GM21825 (cell line): ENCODE data around the gene PRPSAP2.
"Not testable (repeated sequence)": the region's sequence is repeated elsewhere in the genome, so short reads cannot be mapped to it uniquely, and the experiment has no call there.

ENCODE experiments used
- ATAC-seq: cut with Tn5 transposase; IDR thresholded peaks from one replicate; pipeline ENCODE4 v1.9.1; 2021; ENCODE audit warnings: mild to moderate bottlenecking, moderate library complexity; ENCODE audit not compliant: unreplicated experiment

The PRPSAP2 gene

DNA sequence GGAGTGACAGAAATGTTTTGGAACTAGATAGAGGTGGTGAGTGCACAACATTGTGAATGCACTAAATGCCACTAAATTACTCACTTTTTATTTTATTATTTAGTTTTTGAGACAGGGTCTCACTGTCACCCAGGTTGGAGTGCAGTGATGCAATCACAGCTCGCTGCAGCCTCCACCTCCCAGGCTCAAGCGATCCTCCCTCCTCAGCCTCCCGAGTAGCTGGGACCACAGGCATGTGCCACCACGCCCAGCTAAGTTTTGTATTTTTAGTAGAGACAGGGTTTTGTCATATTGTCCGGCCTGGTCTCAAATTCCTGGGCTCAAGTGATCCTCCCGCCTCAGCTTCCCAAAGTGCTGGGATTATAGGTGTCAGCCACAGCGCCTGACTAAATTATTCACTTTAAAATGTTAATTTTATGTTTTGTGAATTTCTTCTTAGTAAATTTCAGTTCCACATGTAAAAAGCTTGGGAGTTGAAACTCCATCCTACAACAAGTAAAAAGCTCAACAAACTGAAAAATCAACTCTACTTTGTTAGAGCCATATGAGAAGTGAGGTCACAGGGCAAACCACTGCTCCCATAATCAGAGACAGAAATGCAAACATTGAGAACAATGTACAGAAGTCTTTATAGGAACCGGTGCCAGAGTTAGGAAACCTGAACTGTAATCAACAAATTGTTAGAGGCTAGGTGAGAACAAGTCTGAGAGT, 80.2 kb downstream of the PRPSAP2 start:
- ATAC-seq, result no peak

DNA sequence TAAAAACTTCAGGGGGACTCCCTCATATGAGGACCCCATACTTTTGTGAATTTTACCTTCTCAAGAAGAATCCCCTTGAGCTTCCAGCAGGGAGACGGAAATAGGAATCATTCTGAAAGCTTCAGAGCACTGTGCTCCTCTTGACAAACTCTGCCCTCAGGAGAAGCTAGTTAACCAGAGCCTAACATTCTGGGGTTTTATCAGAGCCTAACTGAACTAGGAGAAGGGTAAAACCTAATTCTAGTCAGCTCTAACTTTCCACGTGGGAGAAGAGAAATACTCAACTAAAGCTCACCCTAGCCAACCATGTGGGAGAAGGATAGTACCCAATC, 80.7 kb downstream of the PRPSAP2 start:
- ATAC-seq, result no peak

DNA sequence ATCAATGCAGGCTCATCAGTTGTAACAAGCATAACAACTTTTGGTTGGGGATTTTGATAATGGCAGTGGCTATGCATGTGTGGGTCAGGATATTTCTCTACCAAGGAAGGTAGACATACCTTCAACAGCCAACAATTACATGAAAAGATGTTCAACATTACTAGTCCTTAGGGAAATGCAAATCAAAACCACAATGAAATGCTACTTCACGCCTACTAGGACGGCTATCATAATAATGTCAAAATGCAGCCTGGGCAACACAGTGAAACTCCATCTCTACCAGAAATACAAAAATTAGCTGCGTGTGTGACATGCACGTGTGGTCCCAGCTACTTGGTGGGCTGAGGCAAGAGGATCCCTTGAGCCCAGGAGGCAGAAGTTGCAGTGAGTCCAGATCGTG, 86.7 kb downstream of the PRPSAP2 start:
- ATAC-seq, result no peak

DNA sequence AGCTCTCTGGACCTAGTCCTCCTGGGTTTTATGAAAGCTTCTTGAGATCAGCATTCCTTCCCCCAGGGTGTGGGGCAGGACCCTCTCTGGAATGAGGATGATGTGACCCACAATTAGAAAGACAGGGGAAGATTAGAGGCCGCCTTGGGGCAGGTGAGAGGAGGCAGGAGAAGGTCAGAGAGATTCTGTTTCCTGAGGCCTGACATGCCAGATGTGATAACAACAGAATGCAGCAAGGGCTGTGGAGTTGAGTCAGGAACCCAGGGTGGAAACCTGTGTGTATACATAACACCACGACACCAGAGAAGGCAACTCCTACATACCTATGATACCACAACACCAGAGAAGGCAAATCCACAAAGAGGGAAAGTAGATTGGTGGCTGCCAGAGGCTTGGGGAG, 88.6 kb downstream of the PRPSAP2 start:
- no peak for ATAC-seq

DNA sequence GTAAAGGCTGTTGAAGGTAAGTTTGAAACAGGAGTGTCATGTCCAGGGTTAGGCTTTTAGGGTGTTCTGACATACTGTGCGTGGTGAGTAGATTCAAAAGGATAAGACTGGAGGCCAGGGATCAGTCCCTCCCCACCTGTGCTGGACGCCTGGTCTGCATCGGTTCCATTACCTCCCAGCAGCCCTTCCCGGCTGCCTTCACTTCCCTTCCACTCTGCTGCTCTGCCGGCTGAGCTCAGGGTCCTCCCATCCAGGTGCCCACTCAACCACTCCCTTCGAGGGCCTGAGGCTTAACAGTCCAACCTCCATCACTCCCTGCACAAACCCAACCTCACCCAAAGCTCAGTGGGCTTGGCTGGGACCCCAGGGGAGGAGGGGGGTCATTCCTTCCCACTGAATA, 89.9 kb downstream of the PRPSAP2 start:
- ATAC-seq, result no peak

DNA sequence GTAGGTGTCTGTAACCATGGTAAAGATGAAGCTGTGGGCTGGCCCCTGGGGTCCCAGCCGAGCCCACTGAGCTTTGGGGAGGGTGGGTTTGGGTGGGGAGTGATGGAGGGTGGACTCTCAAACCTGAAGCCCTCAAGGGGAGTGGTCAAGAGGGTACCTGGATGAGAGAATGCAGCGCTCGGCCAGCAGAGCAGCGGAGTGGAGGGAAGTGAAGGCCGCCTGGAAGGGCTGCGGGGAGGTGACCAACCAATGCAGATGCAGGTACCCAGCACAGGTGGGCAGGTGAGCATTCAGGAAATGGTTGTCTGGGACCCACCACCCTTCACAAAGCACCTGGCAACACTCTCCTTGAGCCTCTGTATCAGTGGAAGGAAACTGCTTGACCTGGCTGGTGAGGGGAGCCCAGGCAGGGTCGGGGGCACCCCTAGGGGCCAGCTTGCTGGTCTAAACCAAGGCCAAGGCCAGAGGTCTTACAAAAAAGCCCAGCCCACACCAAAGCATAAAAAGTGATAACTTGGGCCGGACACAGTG, 90.6 kb downstream of the PRPSAP2 start:
- no peak for ATAC-seq

DNA sequence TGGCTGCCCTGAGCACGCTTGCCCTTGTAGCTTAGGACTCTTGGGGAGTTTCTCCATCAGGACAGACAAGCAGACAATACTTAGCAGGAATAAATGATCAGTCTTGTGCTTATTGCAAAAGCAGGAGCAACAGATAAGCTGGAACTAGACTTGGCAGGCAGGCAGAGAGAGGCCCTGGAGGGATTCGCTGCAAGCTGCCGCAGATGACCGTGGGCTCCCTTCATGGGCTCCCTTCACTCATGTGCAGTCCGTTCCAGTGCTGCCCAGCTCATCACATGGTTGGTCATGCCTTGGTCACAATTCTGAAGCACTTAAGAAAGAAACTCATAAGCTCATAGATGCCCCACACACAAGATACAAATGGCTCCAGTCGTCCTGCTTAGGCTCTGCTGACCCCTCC, 91.6 kb downstream of the PRPSAP2 start:
- no peak for ATAC-seq

DNA sequence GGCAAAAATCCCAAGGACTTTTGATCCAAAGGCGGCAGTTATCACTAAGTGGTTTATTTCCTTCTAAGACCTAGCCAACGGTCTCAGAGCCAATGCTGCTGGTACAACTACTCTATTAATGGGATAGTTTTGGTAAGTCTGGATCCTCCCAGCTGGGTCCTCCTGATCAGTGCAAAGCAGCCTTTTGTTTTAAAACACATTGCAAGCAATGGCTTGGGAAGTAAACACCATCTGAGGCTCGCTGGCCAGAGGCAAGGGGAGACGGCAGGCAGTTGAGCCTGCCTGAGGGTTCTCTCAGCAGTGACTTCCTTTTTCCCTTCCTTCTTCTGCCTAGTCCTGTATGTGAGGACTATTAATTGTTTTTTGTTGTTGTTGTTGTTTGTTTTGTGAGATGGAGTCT, 92.4 kb downstream of the PRPSAP2 start:
- no peak for ATAC-seq

DNA sequence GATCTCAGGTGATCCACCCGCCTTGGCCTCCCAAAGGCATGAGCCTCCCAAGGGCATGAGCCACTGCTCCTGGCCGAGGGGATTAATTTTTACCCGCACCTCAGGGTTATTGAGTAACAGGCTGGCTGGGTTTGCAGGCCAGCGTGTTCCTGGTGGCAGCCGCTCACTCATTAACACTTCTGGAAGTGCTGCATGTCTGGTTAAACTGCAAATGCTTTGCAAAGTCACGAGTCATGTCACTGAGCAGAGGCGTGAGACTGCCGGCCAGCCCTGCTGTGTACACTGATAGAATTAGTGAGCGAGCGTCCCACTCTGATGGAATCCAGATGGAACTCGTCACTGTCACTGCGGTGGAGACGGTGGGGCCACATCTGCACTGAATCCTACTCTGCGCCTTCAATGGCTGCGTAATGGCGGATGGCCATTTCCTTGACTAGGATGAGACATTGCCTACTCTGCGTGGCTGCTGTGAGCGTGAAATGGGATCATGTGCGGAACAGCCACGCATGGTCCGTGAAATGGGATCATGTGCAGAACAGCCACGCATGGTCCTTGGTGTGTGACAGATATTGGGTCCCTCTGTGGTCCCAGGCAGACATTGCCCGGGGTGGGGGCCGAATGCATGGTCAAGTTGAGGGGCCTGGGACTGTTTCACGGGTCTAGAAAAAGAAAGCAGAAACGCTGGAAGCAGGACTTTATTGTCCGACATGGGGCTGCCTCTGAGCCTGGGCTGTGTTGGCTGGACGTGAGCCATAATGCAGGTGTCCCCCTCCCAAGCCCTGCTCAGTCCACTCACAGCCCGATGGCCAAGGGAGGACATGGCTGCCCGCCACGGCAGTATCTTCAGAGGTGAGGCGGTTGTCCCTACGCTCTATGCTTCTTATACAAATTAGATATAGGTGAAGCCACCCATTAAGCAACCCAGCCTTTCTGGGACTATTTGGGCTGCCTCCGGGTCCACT, 93.3 kb downstream of the PRPSAP2 start:
- no peak for ATAC-seq

DNA sequence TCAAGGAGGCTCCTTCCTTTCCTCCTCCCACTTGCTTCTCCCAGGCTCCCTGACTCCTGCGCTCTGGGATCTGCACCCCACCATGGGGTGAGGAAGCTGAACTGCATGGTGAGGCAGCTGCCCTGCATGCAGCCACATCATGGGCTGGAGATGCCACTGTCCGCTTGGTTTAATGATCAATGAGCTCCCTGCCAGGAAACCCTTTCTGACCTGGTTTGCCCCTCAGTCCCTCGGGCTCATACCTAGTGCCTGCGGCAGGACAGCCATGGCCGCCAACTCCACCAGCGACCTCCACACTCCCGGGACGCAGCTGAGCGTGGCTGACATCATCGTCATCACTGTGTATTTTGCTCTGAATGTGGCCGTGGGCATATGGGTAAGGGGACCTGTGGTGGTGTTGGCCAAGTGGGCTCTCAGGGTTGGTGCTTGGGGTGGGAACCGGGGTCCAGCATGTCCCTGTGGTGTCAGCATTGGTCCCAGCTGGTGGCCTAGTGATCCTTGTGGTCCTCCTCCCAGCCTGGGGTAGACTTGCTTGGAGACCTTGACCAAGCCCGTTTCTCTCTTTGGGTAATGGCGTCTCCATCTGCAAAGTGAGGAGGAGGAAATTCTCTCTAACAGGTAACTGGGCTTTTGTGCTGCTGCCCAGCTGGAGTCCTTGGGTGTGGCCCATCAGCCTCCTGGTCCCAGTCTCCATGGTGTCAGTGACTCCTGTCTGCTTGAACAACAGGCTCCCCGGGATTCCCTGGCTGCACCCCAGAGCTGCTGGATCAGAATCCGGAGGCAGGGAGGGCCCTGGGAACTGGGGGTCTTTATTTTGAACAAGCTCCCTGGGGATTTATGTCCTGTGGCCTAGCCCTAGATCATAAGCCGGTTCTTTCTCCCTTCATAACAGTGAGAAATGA, 94.3 kb downstream of the PRPSAP2 start, which contains the start of gene SLC5A10:
TSS of gene SLC5A10 (plus strand) at position 225 of the 902 bp plus-strand sequence. CDS start at position 266, 41 bp downstream.
- ATAC-seq, result no peak

DNA sequence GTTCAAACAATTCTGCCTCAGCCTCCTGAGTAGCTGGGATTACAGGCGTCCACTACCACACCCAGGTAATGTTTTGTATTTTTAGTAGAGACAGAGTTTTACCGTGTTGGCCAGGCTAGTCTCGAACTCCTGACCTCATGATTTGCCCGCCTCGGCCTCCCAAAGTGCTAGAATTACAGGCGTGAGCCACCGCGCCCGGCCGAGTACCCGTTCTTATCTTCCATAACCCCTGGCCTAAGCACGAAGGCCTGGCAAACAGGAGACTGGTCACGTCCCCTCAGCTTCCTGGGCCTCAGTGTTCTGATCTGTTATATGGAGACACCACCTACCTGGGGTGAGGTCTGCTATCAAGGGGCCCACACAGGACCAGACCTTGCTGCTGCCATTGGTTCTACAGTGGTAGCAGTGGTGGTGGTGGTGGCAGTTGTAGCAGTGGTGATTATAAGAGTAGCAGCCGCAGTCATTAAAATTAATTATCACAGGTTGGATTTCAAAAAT, 95.3 kb downstream of the PRPSAP2 start:
- ATAC-seq, result no peak

DNA sequence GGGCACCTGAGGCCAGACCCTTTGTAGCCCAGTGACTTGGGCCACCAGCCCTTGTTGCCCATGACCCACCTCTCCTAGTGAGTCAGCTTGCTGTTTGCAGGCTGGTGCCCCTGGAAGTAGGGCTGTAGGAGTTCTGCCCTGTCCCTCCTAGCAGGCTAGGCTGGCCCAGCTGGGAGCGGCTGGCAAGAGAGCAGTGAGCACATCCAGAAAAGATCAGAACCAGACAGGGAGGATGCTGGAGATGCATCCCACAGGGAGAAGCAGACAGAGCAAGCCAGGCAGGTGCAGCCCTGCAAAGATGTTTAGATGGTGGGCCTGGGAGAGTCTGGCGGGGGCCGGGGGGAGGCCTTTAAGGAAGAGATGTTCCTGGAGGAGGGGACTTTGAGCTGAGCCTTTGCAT, 96.4 kb downstream of the PRPSAP2 start:
- no peak for ATAC-seq

DNA sequence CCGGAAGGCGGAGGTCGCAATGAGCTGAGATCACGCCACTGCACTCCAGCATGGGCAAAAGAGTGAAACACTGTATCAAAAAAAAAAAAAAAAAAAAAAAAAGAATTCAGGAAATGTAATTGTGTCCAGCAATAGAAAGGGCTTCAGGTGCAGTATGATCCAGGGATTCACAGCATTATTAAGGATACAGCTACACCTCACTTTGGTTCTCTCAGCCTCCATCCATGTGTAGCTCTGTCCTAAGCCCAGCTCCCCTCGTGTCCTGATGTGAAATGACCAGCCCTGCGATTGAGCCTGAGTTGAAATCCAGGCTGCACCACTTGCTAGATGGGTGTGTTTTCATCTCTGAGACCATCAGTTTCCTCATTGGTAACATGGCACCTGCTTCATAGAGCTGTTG, 97.1 kb downstream of the PRPSAP2 start:
- ATAC-seq, result no peak

DNA sequence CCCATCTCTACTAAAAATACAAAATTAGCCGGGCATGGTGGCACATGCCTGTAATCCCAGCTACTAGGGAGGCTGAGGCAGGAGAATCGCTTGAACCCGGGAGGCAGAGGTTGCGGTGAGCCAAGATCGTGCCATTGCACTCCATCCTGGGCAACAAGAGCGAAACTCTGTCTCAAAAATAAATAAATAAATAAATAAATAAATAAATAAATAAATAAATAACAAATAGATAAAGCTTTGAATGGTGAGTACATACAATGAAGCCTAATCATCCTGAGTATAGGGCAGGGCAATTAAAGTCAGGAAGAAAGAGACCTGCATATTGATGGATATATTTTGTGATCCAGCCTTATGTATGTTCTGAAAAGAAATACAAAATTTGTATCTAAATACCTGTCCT, 98.1 kb downstream of the PRPSAP2 start:
- not testable (repeated sequence) for ATAC-seq

DNA sequence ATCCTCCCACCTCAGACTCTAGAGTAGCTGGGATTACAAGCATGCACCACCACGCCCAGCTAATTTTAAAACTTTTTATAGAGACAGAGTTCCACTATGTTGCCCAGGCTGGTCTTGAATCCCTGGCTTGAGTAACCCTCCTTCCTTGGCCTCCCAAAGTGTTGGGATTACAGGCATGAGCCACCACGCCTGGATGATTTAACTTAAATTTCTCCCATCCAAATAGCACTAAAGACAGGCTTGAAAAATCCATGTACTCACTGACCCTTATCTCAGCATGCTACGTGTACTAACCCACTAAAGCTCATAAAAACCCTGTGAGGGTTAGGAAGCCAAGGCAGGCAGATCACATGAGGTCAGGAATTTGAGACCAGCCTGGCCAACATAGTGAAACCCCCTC, 98.7 kb downstream of the PRPSAP2 start:
- no peak for ATAC-seq

DNA sequence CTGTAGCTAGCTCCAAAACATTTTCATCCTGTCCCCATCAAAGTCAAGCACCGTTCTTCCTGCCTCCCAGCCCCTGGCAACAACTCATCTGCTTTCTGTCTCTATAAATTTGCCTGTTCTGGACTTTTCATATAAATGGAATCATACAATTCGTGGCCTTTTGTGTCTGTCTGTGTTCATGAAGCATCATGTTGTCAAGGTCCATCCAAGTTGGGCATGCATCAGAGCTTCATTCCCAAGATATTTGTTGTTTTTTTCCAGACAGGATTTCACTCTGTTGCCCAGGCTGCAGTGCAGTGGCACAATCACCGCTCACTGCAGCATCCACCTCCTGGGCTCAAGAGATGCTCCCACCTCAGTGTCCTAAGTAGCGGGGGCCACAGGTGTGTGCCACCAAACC, 99.9 kb downstream of the PRPSAP2 start:
- no peak for ATAC-seq

DNA sequence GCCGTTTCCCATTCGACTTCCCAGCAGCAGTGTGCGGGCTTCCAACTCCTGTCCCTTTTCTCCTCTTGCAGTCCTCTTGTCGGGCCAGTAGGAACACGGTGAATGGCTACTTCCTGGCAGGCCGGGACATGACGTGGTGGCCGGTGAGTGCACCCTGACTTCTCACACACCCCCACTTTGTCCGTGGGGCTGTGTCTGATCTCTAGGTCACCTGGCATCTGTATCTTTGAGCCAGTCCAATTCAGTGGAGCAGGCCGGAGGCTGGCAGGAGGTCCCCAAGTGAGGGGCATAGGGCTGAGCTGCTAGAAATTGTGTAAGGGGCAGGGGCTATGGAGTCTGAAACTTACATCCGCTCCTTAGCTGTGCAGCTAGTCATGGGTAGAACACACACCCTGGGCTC, 100.7 kb downstream of the PRPSAP2 start:
- no peak for ATAC-seq

DNA sequence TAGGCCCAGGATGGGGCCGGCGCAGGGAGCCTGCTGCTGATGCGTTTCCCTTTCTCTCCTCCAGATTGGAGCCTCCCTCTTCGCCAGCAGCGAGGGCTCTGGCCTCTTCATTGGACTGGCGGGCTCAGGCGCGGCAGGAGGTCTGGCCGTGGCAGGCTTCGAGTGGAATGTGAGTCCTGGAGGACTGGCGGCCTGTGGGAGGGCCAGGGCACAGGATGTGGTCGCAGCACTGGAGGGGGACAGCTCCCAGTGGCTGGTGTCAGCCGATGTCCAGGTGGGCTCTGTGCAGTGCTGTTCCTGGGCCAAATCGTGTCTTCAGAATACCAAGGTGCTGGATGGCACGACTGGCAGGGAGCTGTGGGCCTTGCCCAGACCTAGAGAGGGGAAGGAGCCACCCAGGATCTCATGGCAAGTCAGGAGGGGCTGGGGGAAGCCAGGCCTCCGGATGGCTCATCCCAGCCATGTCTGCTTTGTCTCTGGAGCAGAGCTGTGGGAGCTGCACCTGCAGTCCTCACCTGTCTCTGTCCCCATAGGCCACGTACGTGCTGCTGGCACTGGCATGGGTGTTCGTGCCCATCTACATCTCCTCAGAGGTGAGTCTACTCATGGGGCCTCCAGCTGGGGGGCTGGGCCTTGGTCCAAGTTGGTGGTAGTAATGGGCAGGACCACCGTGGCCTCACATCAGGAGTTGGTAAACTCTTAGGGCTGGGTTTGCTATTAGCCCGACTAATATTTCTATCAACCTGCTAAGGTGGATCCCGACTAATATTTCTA, 101.3 kb downstream of the PRPSAP2 start:
- ATAC-seq, result no peak

DNA sequence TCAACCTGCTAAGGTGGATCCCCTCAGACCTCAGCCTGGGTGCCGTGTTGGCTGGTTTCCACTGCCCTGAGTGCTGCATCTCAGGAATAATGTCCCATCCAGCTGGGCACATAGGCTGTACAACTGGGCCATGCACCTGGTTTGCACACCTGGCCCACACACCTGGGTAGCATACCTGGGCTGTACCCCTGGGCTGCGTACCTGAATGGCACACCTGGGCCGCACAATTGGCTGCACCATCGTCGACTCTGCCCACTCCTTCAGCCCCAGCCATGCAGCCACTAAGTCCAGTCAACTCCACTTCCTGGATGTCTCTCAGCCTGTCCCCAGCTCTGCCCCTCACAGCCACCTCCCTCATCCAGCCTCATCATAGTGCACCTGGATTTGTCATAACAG, 101.9 kb downstream of the PRPSAP2 start:
- ATAC-seq, result no peak

DNA sequence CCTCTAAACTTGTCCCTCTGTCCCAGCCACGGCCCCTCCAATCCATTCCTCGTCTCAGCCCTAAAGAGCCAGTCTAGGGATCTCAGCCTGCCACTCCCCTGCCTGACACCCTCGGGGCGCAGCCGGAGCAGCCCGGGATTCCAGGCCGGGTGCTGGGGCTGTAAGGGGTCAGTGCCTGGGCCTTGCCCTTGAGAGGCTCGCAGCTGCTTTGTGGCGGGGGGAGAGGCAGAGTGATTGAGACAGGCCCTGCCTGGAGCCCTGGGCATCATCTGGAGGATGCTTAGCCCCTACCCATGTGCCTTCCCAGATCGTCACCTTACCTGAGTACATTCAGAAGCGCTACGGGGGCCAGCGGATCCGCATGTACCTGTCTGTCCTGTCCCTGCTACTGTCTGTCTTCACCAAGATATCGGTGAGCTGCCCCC, 102.3 kb downstream of the PRPSAP2 start:
- no peak for ATAC-seq
